ENCODE data around the gene CCDC91. TPM values are rescaled to one million over a fixed set of nuclear protein-coding genes. Genes with fewer than 3 reads are reported as not detected.
"Not testable (repeated sequence)": the region's sequence is repeated elsewhere in the genome, so short reads cannot be mapped to it uniquely, and the experiment has no call there.

CCDC91 gene
- total RNA-seq, 1 donor from 2014 or later = 12.3 TPM

- DNase-seq (ENCODE audit: low spot score) = no peak
- H3K27ac Mint-ChIP-seq (ENCODE audit: unreplicated experiment) = no peak overlapping the region
- no peaks in the 10 kb centered on the region for H3K9me3 Mint-ChIP-seq (ENCODE audit: unreplicated experiment)
- no peak overlapping the region for H3K4me3 Mint-ChIP-seq (ENCODE audit: unreplicated experiment)
- TF ChIP-seq, protein P1, sequence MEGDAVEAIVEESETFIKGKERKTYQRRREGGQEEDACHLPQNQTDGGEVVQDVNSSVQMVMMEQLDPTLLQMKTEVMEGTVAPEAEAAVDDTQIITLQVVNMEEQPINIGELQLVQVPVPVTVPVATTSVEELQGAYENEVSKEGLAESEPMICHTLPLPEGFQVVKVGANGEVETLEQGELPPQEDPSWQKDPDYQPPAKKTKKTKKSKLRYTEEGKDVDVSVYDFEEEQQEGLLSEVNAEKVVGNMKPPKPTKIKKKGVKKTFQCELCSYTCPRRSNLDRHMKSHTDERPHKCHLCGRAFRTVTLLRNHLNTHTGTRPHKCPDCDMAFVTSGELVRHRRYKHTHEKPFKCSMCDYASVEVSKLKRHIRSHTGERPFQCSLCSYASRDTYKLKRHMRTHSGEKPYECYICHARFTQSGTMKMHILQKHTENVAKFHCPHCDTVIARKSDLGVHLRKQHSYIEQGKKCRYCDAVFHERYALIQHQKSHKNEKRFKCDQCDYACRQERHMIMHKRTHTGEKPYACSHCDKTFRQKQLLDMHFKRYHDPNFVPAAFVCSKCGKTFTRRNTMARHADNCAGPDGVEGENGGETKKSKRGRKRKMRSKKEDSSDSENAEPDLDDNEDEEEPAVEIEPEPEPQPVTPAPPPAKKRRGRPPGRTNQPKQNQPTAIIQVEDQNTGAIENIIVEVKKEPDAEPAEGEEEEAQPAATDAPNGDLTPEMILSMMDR (IDR thresholded peaks at IDR 0.05; ENCODE audit: unreplicated experiment) = no peak
- no peaks in the 10 kb centered on the region for H3K36me3 Mint-ChIP-seq (ENCODE audit: low read depth, unreplicated experiment)
- H3K4me1 Mint-ChIP-seq (ENCODE audit: unreplicated experiment) = peaks cover 30% of the 10 kb centered on the region
- no peaks in the 10 kb centered on the region for H3K27me3 Mint-ChIP-seq (ENCODE audit: unreplicated experiment)
These were observed 62.9 kb downstream of the CCDC91 start for GRCh38 chr12:28253161-28253641.

- no peak for DNase-seq (ENCODE audit: low spot score)
- Mint-ChIP-seq H3K27ac (ENCODE audit: unreplicated experiment) (no peak overlapping the region), H3K4me3 (ENCODE audit: unreplicated experiment) (no peak overlapping the region), H3K36me3 (ENCODE audit: low read depth, unreplicated experiment) (no peaks in the 10 kb centered on the region), H3K27me3 (ENCODE audit: unreplicated experiment) (no peaks in the 10 kb centered on the region), H3K9me3 (ENCODE audit: unreplicated experiment) (no peaks in the 10 kb centered on the region), H3K4me1 (ENCODE audit: unreplicated experiment) (no peaks in the 10 kb centered on the region)
- TF ChIP-seq, protein P1 (IDR thresholded peaks at IDR 0.05; ENCODE audit: unreplicated experiment) = no peak
These were observed 67.2 kb downstream of the CCDC91 start for GRCh38 chr12:28257411-28257810.

GRCh38 chr12:28258998-28259397 lies 68.7 kb downstream of the CCDC91 start:
- Mint-ChIP-seq H3K36me3 (ENCODE audit: low read depth, unreplicated experiment) (no peaks in the 10 kb centered on the region), H3K4me3 (ENCODE audit: unreplicated experiment) (no peak overlapping the region), H3K27me3 (ENCODE audit: unreplicated experiment) (no peaks in the 10 kb centered on the region), H3K9me3 (ENCODE audit: unreplicated experiment) (no peaks in the 10 kb centered on the region), H3K4me1 (ENCODE audit: unreplicated experiment) (no peaks in the 10 kb centered on the region), H3K27ac (ENCODE audit: unreplicated experiment) (no peak overlapping the region)
- TF ChIP-seq, protein P1 (IDR thresholded peaks at IDR 0.05; ENCODE audit: unreplicated experiment) = no peak
- DNase-seq (ENCODE audit: low spot score) = no peak

- Mint-ChIP-seq H3K27me3 (ENCODE audit: unreplicated experiment) (peaks cover 2% of the 10 kb centered on the region), H3K4me3 (ENCODE audit: unreplicated experiment) (no peak overlapping the region), H3K36me3 (ENCODE audit: low read depth, unreplicated experiment) (peaks cover 9% of the 10 kb centered on the region), H3K27ac (ENCODE audit: unreplicated experiment) (no peak overlapping the region), H3K9me3 (ENCODE audit: unreplicated experiment) (no peaks in the 10 kb centered on the region), H3K4me1 (ENCODE audit: unreplicated experiment) (peaks cover 6% of the 10 kb centered on the region)
- TF ChIP-seq, protein P1 (IDR thresholded peaks at IDR 0.05; ENCODE audit: unreplicated experiment) = no peak
- DNase-seq (ENCODE audit: low spot score) = no peak
These were observed 75.3 kb downstream of the CCDC91 start for GRCh38 chr12:28265435-28266042.

- peaks cover 14% of the 10 kb centered on the region for H3K36me3 Mint-ChIP-seq (ENCODE audit: low read depth, unreplicated experiment)
- not testable (repeated sequence) for H3K27me3 Mint-ChIP-seq (ENCODE audit: unreplicated experiment); DNase-seq (ENCODE audit: low spot score); H3K4me3 Mint-ChIP-seq (ENCODE audit: unreplicated experiment); H3K9me3 Mint-ChIP-seq (ENCODE audit: unreplicated experiment); H3K4me1 Mint-ChIP-seq (ENCODE audit: unreplicated experiment); H3K27ac Mint-ChIP-seq (ENCODE audit: unreplicated experiment)
These were observed 77.8 kb downstream of the CCDC91 start for GRCh38 chr12:28267920-28268607.

All from endothelial cell (in vitro differentiated cells).